SK-N-SH (cell line): Measurements from ENCODE around the gene ZNF385C. TPM values are rescaled to one million over a fixed set of nuclear protein-coding genes. Genes with fewer than 3 reads are reported as not detected.
"Not testable (repeated sequence)": the region's sequence is repeated elsewhere in the genome, so short reads cannot be mapped to it uniquely, and the experiment has no call there.

Experiments
- CTCF ChIA-PET: fragments of 300-600, 350-600 bp; formaldehyde crosslinking; extraction: SDS; loops from one replicate; lab custom pipeline; 2021; lab: Yijun Ruan, JAX
- POLR2A ChIA-PET: fragments of 350-600 bp; sonication (Branson Sonifier 250); formaldehyde crosslinking; extraction: SDS; loops from one replicate; lab custom pipeline; 2020; ENCODE audit warnings: antibody characterized with exemption, inconsistent platforms; lab: Yijun Ruan, JAX
- DNase-seq: peaks from one replicate; pipeline ENCODE4 v3.0.0; 2012
- H2AFZ ChIP-seq: fragments of 200-600 bp; sonication (generic); 2 replicates; pipeline ENCODE4 v1.8.1; 2016; ENCODE audit warnings: antibody characterized with exemption, mild to moderate bottlenecking, low read depth
- H3F3A ChIP-seq: fragments of 200-600 bp; sonication (generic); replicated peaks from 2 replicates; pipeline ENCODE3; 2016; ENCODE audit warnings: antibody characterized with exemption, mild to moderate bottlenecking; ENCODE audit not compliant: insufficient read depth
- H3K27ac ChIP-seq, 2 experiments: fragments of 200-500 bp in 1 of 2; fragments of 200-600 bp in 1 of 2; sonication (Bioruptor generic) in 1 of 2; sonication (generic), shearing (Covaris generic) in 1 of 2; 2 replicates each; pipeline versions ENCODE4 v1.5.1 to v1.6.1; 2014 to 2016; ENCODE audit warnings: low read depth in 2 of 2, inconsistent platforms in 1 of 2, low read length in 1 of 2, mild to moderate bottlenecking in 1 of 2, mixed read lengths in 1 of 2
- H3K27me3 ChIP-seq: fragments of 200-600 bp; sonication (generic), shearing (Covaris generic); 2 replicates; pipeline ENCODE4 v1.6.1; 2016; ENCODE audit warnings: mixed run types; ENCODE audit not compliant: insufficient read depth
- H3K36me3 ChIP-seq, 2 experiments: fragments of 200-500 bp in 1 of 2; fragments of 200-600 bp in 1 of 2; sonication (Bioruptor generic) in 1 of 2; sonication (generic) in 1 of 2; replicated peaks in 1 of 2; 2 replicates each; pipeline versions ENCODE3 to v1.5.1; 2014 to 2016; ENCODE audit warnings: low read length in 1 of 2, mild to moderate bottlenecking in 1 of 2; ENCODE audit not compliant: insufficient read depth in 2 of 2, control insufficient read depth in 1 of 2
- H3K4me1 ChIP-seq, 2 experiments: fragments of 200-500 bp in 1 of 2; fragments of 200-600 bp in 1 of 2; sonication (Bioruptor generic) in 1 of 2; sonication (generic), shearing (Covaris generic) in 1 of 2; 2 replicates each; pipeline versions ENCODE4 v1.5.1 to v1.6.1; 2014 to 2016; ENCODE audit warnings: low read depth in 1 of 2, low read length in 1 of 2, mixed run types in 1 of 2; ENCODE audit not compliant: insufficient read depth in 2 of 2, control insufficient read depth in 1 of 2
- H3K4me2 ChIP-seq: fragments of 200-600 bp; sonication (generic), shearing (Covaris generic); 2 replicates; pipeline ENCODE4 v1.6.1; 2017; ENCODE audit warnings: mixed run types
- H3K4me3 ChIP-seq, 2 experiments: fragments of 200-500 bp in 1 of 2; fragments of 200-600 bp in 1 of 2; sonication (Bioruptor generic) in 1 of 2; sonication (generic), shearing (Covaris generic) in 1 of 2; 2 replicates each; pipeline versions ENCODE4 v1.5.1 to v1.8.1; 2014 to 2016; ENCODE audit warnings: low read depth in 2 of 2, inconsistent platforms in 1 of 2, low read length in 1 of 2, mild to moderate bottlenecking in 1 of 2, mixed read lengths in 1 of 2, moderate library complexity in 1 of 2
- H3K79me2 ChIP-seq: fragments of 200-600 bp; sonication (generic); 2 replicates; pipeline ENCODE4 v1.8.1; 2017; ENCODE audit warnings: mild to moderate bottlenecking; ENCODE audit not compliant: insufficient read depth
- H3K9ac ChIP-seq: fragments of 200-600 bp; sonication (generic); 2 replicates; pipeline ENCODE4 v1.6.1; 2017; ENCODE audit warnings: mixed run types
- H3K9me2 ChIP-seq: fragments of 200-600 bp; sonication (generic); 2 replicates; pipeline ENCODE4 v1.6.1; 2017; ENCODE audit warnings: mixed run types
- H3K9me3 ChIP-seq: fragments of 200-600 bp; sonication (generic); 2 replicates; pipeline ENCODE4 v1.6.1; 2017; ENCODE audit warnings: mixed run types, mild to moderate bottlenecking, moderate library complexity
- H4K20me1 ChIP-seq: fragments of 200-600 bp; sonication (generic); 2 replicates; pipeline ENCODE4 v1.6.1; 2017; ENCODE audit warnings: mild to moderate bottlenecking, mixed run types; ENCODE audit not compliant: insufficient read depth
- CHD2 ChIP-seq: fragments of 150-350 bp; IDR thresholded peaks from 2 replicates; pipeline ENCODE4 v1.6.1; 2018; ENCODE audit warnings: low read length; ENCODE audit not compliant: partially characterized antibody
- ELF1 ChIP-seq: IDR thresholded peaks from 2 replicates; pipeline ENCODE4 v1.4.0; 2012
- EZH2phosphoT487 ChIP-seq: fragments of 200-600 bp; sonication (generic); IDR thresholded peaks from 2 replicates; pipeline ENCODE4 v1.6.1; 2017; ENCODE audit warnings: low read depth, mixed run types, mild to moderate bottlenecking, antibody characterized with exemption, moderate library complexity, borderline replicate concordance
- FOSL2 ChIP-seq: IDR thresholded peaks from 2 replicates; pipeline ENCODE4 v1.4.0; 2012; ENCODE audit warnings: low read depth, mild to moderate bottlenecking, moderate library complexity, borderline replicate concordance
- FOXJ3 ChIP-seq: sonication (generic); formaldehyde crosslinking; IDR thresholded peaks from 2 replicates; pipeline ENCODE4 v1.5.1; 2020; ENCODE audit warnings: mild to moderate bottlenecking, missing genetic modification reagents
- GATA2 ChIP-seq: sonication (generic); formaldehyde crosslinking; IDR thresholded peaks from 2 replicates; pipeline ENCODE4 v1.5.0; 2020; ENCODE audit warnings: mild to moderate bottlenecking, missing genetic modification reagents
- IRF3 ChIP-seq: fragments of 150-350 bp; IDR thresholded peaks from 2 replicates; pipeline ENCODE4 v1.6.1; 2016; ENCODE audit warnings: mild to moderate bottlenecking, low read depth, low read length
- JUND ChIP-seq: IDR thresholded peaks from 2 replicates; pipeline ENCODE4 v1.4.0; 2012
- MXI1 ChIP-seq: IDR thresholded peaks from 2 replicates; pipeline ENCODE4 v1.6.1; 2012; ENCODE audit warnings: mild to moderate bottlenecking, low read depth, low read length, improper control_type of control experiment
- NFIC ChIP-seq: IDR thresholded peaks from 2 replicates; pipeline ENCODE4 v1.4.0; 2012; ENCODE audit warnings: borderline replicate concordance
- PBX3 ChIP-seq: IDR thresholded peaks from 2 replicates; pipeline ENCODE4; 2012
- RAD21 ChIP-seq: IDR thresholded peaks from 2 replicates; pipeline ENCODE4 v1.6.1; 2012; ENCODE audit warnings: mild to moderate bottlenecking, low read length
- RFX5 ChIP-seq: IDR thresholded peaks from 2 replicates; pipeline ENCODE4 v1.6.1; 2012; ENCODE audit warnings: mild to moderate bottlenecking, improper control_type of control experiment, low read length
- USF2 ChIP-seq: fragments of 150-350 bp; IDR thresholded peaks from 2 replicates; pipeline ENCODE4 v1.6.1; 2017; ENCODE audit warnings: antibody characterized with exemption, low read length, low read depth, borderline replicate concordance
- WGBS: methylation state at CpG from one replicate; pipeline ENCODE4 v1.1.6; 2017; ENCODE audit warnings: low lambda C conversion rate; 5-methylcytosine and 5-hydroxymethylcytosine counted together
- polyA plus RNA-seq, 3 experiments: library from polyadenylated mRNA; depleted of rRNA; stranded (reverse); fragments of >200 nt; gene quantifications; 2 replicates each; pipeline ENCODE4 v1.2.3, GENCODE V29; 2012
- TF ChIP-seq, protein P1 (sequence below): IDR thresholded peaks from 2 replicates; pipeline ENCODE4 v1.4.0; 2012; ENCODE audit warnings: low read depth
- TF ChIP-seq, protein P2 (sequence below): IDR thresholded peaks from 2 replicates; pipeline ENCODE4 v1.4.0; 2012; ENCODE audit warnings: low read depth, borderline replicate concordance

The ZNF385C gene
- polyA plus RNA-seq, 1 of the 3 experiments (the other 2 are of a cell fraction) = 0.05 TPM

- TF ChIP-seq, protein P1, sequence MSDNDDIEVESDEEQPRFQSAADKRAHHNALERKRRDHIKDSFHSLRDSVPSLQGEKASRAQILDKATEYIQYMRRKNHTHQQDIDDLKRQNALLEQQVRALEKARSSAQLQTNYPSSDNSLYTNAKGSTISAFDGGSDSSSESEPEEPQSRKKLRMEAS = no peak
- no peak for TF ChIP-seq PBX3
Observed at GRCh38 chr17:42023524-42024349, 74.5 kb downstream of the ZNF385C start (continued).

DNA sequence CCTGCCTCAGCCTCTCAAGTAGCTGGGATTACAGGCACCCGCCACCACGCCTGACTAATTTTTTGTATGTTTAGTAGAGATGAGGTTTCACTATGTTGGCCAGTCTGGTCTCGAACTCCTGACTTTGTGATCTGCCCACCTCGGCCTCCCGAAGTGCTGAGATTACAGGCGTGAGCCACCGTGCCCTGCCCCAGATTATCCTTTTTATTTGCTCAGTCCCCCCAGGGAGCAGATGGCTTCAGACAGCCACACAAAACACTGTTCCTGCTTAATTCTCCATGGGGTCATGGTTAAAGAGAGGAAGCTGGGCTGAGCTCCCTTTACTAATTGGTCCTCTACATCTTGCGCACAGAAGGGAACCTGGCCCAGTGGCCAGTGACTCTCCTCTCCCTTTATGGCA is 77.4 kb downstream of the ZNF385C start:
- Histone ChIP-seq H3K9ac (peak overlapping the region; percentile 97), H3K36me3 (peaks cover 18 to 24% of the 10 kb centered on the region in 2 experiments), H3K4me1 (peaks cover 10 to 25% of the 10 kb centered on the region in 2 experiments), H3K4me3 (peak overlapping the region; percentile 91 to 92), H3K79me2 (peaks cover 39% of the 10 kb centered on the region), H3F3A (peaks cover 35% of the 10 kb centered on the region), H3K4me2 (peak overlapping the region; percentile 82)
- ChIA-PET CTCF (interaction anchor here (1.0 to 17.3 kb wide), 10 partner anchors 11 to 160 kb away, joined by 3 to 496 read pairs (median 7); partner anchors contain the start of genes CNP, DHX58, HSPB9 and KAT2A), POLR2A (interaction anchor here (0.8 to 1.6 kb wide), 2 partner anchors 100 to 256 kb away, joined by 4 to 9 read pairs; partner anchors contain the start of gene KAT2A)
- H2AFZ ChIP-seq, DNase-seq, H3K9me2 ChIP-seq, H4K20me1 ChIP-seq, H3K27ac ChIP-seq, H3K9me3 ChIP-seq, H3K27me3 ChIP-seq: not testable (repeated sequence)
- WGBS = 41% methylated on average over 8 of the region's 8 CpGs

- Histone ChIP-seq H3K9me3 (no peaks in the 10 kb centered on the region), H3K27ac (peak within 1 kb of the TSS; percentile 73 to 81; a peak in 3 of 4 replicates), H3K27me3 (no peaks in the 10 kb centered on the region), H3K36me3 (peaks cover 18 to 24% of the 10 kb centered on the region in 2 experiments), H3F3A (peaks cover 27% of the 10 kb centered on the region), H4K20me1 (no peaks in the 10 kb centered on the region; the same call in 1 of the 2 replicates), H3K4me2 (peak within 1 kb of the TSS; percentile 82), H3K79me2 (peaks cover 50% of the 10 kb centered on the region), H3K4me3 (peak within 1 kb of the TSS; percentile 91 to 92), H3K9me2 (no peaks in the 10 kb centered on the region), H3K9ac (peak within 1 kb of the TSS; percentile 97), H2AFZ (peak within 1 kb of the TSS; percentile 96), H3K4me1 (peaks cover 9 to 25% of the 10 kb centered on the region in 2 experiments; a peak in 3 of 4 replicates)
- WGBS = 33% methylated on average over 12 of the region's 49 CpGs
- ChIA-PET CTCF (interaction anchor here (0.6 to 17.3 kb wide), 19 partner anchors 10 to 325 kb away, joined by 3 to 496 read pairs (median 5); partner anchors contain the start of genes CNP, DHX58, HSPB9 and KAT2A), POLR2A (interaction anchor here (1.5 to 1.6 kb wide), 2 partner anchors 60 to 101 kb away, joined by 4 to 9 read pairs; partner anchors contain the start of gene KAT2A)
- DNase-seq = peak; percentile 96
- TF ChIP-seq NFIC = no peak
- TF ChIP-seq USF2 = no peak
- TF ChIP-seq RFX5 = no peak
- peak; percentile 35; the same call in 1 of the 2 replicates for TF ChIP-seq MXI1
- no peak for TF ChIP-seq EZH2phosphoT487
- TF ChIP-seq FOSL2 = no peak
- peak; percentile 77 for TF ChIP-seq ELF1
- TF ChIP-seq RAD21 = no peak
- no peak for TF ChIP-seq FOXJ3 (CRISPR knock-in tag)
- no peak for TF ChIP-seq GATA2 (CRISPR knock-in tag)
- no peak for TF ChIP-seq JUND
- TF ChIP-seq, protein P2, sequence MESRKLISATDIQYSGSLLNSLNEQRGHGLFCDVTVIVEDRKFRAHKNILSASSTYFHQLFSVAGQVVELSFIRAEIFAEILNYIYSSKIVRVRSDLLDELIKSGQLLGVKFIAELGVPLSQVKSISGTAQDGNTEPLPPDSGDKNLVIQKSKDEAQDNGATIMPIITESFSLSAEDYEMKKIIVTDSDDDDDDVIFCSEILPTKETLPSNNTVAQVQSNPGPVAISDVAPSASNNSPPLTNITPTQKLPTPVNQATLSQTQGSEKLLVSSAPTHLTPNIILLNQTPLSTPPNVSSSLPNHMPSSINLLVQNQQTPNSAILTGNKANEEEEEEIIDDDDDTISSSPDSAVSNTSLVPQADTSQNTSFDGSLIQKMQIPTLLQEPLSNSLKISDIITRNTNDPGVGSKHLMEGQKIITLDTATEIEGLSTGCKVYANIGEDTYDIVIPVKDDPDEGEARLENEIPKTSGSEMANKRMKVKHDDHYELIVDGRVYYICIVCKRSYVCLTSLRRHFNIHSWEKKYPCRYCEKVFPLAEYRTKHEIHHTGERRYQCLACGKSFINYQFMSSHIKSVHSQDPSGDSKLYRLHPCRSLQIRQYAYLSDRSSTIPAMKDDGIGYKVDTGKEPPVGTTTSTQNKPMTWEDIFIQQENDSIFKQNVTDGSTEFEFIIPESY = no peak
- no peak for TF ChIP-seq IRF3
- TF ChIP-seq CHD2 = peak; percentile 50
Observed at GRCh38 chr17:42019509-42020404, 78.5 kb downstream of the ZNF385C start, which contains the start of gene NKIRAS2. TSS of gene NKIRAS2 (plus strand) at chr17:42020090. CDS start at chr17:42021578, 1,488 bp downstream.
